Left cardiac atrium (tissue), 4 donors: Measurements from ENCODE around the gene CCDC33. TPM values are rescaled to one million over a fixed set of nuclear protein-coding genes. Genes with fewer than 3 reads are reported as not detected.
A peak's percentile ranks its signal among the peaks of the same experiment; 100 is the strongest.

Experiments used
- ATAC-seq, 2 donors: fragments of 200-7000 bp; cut with Tn5 transposase; one replicate each; pipeline ENCODE4 v1.9.1; 2020; ENCODE audit warnings: mild to moderate bottlenecking in 2 of 2, moderate library complexity in 2 of 2
- DNase-seq: peaks from one replicate; pipeline ENCODE4 v3.0.0-alpha.2; 2020
- intact Hi-C, 2 donors: fragments of 100-400 bp; cut with DNase I; formaldehyde crosslinking; loops; one replicate each; pipeline versions ENCODE4 v1.14.1 to v1.15.1; 2022 to 2023
- total RNA-seq, 2 donors: library from RNA; stranded (reverse); fragmentation: NEBNext Ultra II Directional; extraction: Animal tissue kit (Norgen Biotek cat#: 25700); gene quantifications; one replicate each; pipeline ENCODE4 v1.2.1, GENCODE V29; 2021
- donor health status: DM: no; HTN: yes; CAD: no.
- donor health status: DM: no; HTN: yes; CAD: no; lungs with severe emphysema.
- donor health status: DM: yes; HTN: yes; CAD: no.
- donor health status: Dilated cardiomyopathy.

CCDC33 gene
- total RNA-seq, 2 donors from 2014 or later = not detected

- intact Hi-C loops = no loop called here
- ATAC-seq (peak in 1 of 2 donors; percentile 40), DNase-seq (no peak)
Measured at GRCh38 chr15:74318376-74319137, 82.4 kb downstream of the CCDC33 start.

GRCh38 chr15:74319138-74319460, 83.0 kb downstream of the CCDC33 start:
- intact Hi-C loops = no loop called here
- ATAC-seq (no peak), DNase-seq (no peak)

- intact Hi-C loops = loop anchor here in 1 of 2 donors (5.0 kb wide), 1 partner anchor 192 kb away; no protein-coding TSS in a partner anchor
- ATAC-seq (no peak), DNase-seq (no peak)
Measured at GRCh38 chr15:74319596-74320351, 83.6 kb downstream of the CCDC33 start.

GRCh38 chr15:74320352-74321247, 84.5 kb downstream of the CCDC33 start:
- DNase-seq (peak; percentile 59), ATAC-seq (no peak)
- intact Hi-C loops = loop anchor here in 1 of 2 donors (5.0 kb wide), 1 partner anchor 193 kb away; no protein-coding TSS in a partner anchor

GRCh38 chr15:74322558-74323180, 86.5 kb downstream of the CCDC33 start:
- intact Hi-C loops = loop anchor here in 1 of 2 donors (5.0 kb wide), 1 partner anchor 195 kb away; no protein-coding TSS in a partner anchor
- peak; percentile 63 to 69 for ATAC-seq
- DNase-seq = peak; percentile 69

- ATAC-seq (no peak), DNase-seq (no peak)
- intact Hi-C loops = loop anchor here in 1 of 2 donors (5.0 kb wide), 1 partner anchor 197 kb away; no protein-coding TSS in a partner anchor
Measured at GRCh38 chr15:74324714-74325113, 88.6 kb downstream of the CCDC33 start.

- no peak for ATAC-seq
- intact Hi-C loops = no loop called here
- DNase-seq = no peak
Measured at GRCh38 chr15:74326746-74327145, 90.6 kb downstream of the CCDC33 start.

- ATAC-seq (no peak), DNase-seq (no peak)
- intact Hi-C loops = no loop called here
Measured at GRCh38 chr15:74327756-74328155, 91.6 kb downstream of the CCDC33 start.

- ATAC-seq (no peak), DNase-seq (no peak)
- intact Hi-C loops = no loop called here
Measured at GRCh38 chr15:74328331-74329056, 92.4 kb downstream of the CCDC33 start.

- ATAC-seq (no peak), DNase-seq (no peak)
- intact Hi-C loops = no loop called here
Measured at GRCh38 chr15:74330861-74331408, 94.8 kb downstream of the CCDC33 start.

GRCh38 chr15:74332011-74332410, 95.9 kb downstream of the CCDC33 start:
- intact Hi-C loops = no loop called here
- ATAC-seq (no peak), DNase-seq (no peak)

GRCh38 chr15:74332611-74333010, 96.5 kb downstream of the CCDC33 start:
- DNase-seq = no peak
- intact Hi-C loops = no loop called here
- no peak for ATAC-seq

GRCh38 chr15:74333093-74333492, 97.0 kb downstream of the CCDC33 start:
- intact Hi-C loops = no loop called here
- no peak for DNase-seq

GRCh38 chr15:74333662-74334061, 97.5 kb downstream of the CCDC33 start:
- ATAC-seq = no peak
- intact Hi-C loops = no loop called here
- no peak for DNase-seq

More at GRCh38 chr15:74333093-74333492, 97.0 kb downstream of the CCDC33 start:
- no peak for ATAC-seq

- intact Hi-C loops = no loop called here
- DNase-seq (no peak), ATAC-seq (no peak)
Measured at GRCh38 chr15:74334127-74334526, 98.0 kb downstream of the CCDC33 start.

- ATAC-seq (no peak), DNase-seq (no peak)
- intact Hi-C loops = no loop called here
Measured at GRCh38 chr15:74335396-74335795, 99.3 kb downstream of the CCDC33 start.

GRCh38 chr15:74336061-74337005, 100.2 kb downstream of the CCDC33 start:
- intact Hi-C loops = no loop called here

More at GRCh38 chr15:74336061-74337005, 100.2 kb downstream of the CCDC33 start:
- no peak for DNase-seq
- ATAC-seq = no peak
